ENCODE measurements around the gene IFNG-AS1. TPM values are rescaled to one million over a fixed set of nuclear protein-coding genes. Genes with fewer than 3 reads are reported as not detected.

Gene IFNG-AS1
- total and polyA plus RNA-seq, 3 donors from 2014 or later, result 0.25 TPM; not detected in 2

- no peaks in the 10 kb centered on the region for H3K9me3 ChIP-seq
- H3K36me3 ChIP-seq (ENCODE audit: low read depth, missing control alignments), result no peaks in the 10 kb centered on the region
- intact Hi-C loops (cut with DNase I; ENCODE audit: low total_unique reads), result no loop called here
- H3K4me1 ChIP-seq, result no peaks in the 10 kb centered on the region
- H3K4me3 ChIP-seq, result no peak overlapping the region
- no peak overlapping the region for H3K27ac ChIP-seq
- no peak for DNase-seq
- no peaks in the 10 kb centered on the region for H3K27me3 ChIP-seq
- TF ChIP-seq POLR2A (IDR thresholded peaks at IDR 0.05) (no peak), CTCF (IDR thresholded peaks at IDR 0.05) (no peak)
These were observed 18.2 kb downstream of the IFNG-AS1 start for GRCh38 chr12:68007466-68007865.

GRCh38 chr12:68011206-68011881 lies 22.1 kb downstream of the IFNG-AS1 start:
- no peak for DNase-seq
- WGBS, 2 donors, result 87 to 88% methylated on average over 6 of the region's 6 CpGs
- H3K27ac ChIP-seq, result no peak overlapping the region

GRCh38 chr12:68011882-68012207 lies 22.6 kb downstream of the IFNG-AS1 start:
- no peak overlapping the region for H3K4me3 ChIP-seq
- no peaks in the 10 kb centered on the region for H3K27me3 ChIP-seq
- no peak overlapping the region for H3K27ac ChIP-seq
- DNase-seq, result no peak
- WGBS, 2 donors, result 83 to 89% methylated on average over 2 of the region's 2 CpGs
- no peaks in the 10 kb centered on the region for H3K36me3 ChIP-seq (ENCODE audit: low read depth, missing control alignments)
- intact Hi-C loops (cut with DNase I; ENCODE audit: low total_unique reads), result no loop called here
- no peak for TF ChIP-seq CTCF (IDR thresholded peaks at IDR 0.05)
- TF ChIP-seq POLR2A (IDR thresholded peaks at IDR 0.05), result no peak
- H3K9me3 ChIP-seq, result no peaks in the 10 kb centered on the region
- no peaks in the 10 kb centered on the region for H3K4me1 ChIP-seq

More at GRCh38 chr12:68011206-68011881, 22.1 kb downstream of the IFNG-AS1 start:
- no peaks in the 10 kb centered on the region for H3K4me1 ChIP-seq
- no peak overlapping the region for H3K4me3 ChIP-seq
- no peaks in the 10 kb centered on the region for H3K27me3 ChIP-seq
- TF ChIP-seq CTCF (IDR thresholded peaks at IDR 0.05) (no peak), POLR2A (IDR thresholded peaks at IDR 0.05) (no peak)
- intact Hi-C loops (cut with DNase I; ENCODE audit: low total_unique reads), result no loop called here
- H3K9me3 ChIP-seq, result no peaks in the 10 kb centered on the region
- no peaks in the 10 kb centered on the region for H3K36me3 ChIP-seq (ENCODE audit: low read depth, missing control alignments)

GRCh38 chr12:68012712-68013111 lies 23.5 kb downstream of the IFNG-AS1 start:
- intact Hi-C loops (cut with DNase I; ENCODE audit: low total_unique reads), result no loop called here
- Histone ChIP-seq H3K9me3 (no peaks in the 10 kb centered on the region), H3K27me3 (no peaks in the 10 kb centered on the region), H3K4me1 (no peaks in the 10 kb centered on the region), H3K36me3 (ENCODE audit: low read depth, missing control alignments) (no peaks in the 10 kb centered on the region), H3K27ac (no peak overlapping the region), H3K4me3 (no peak overlapping the region)
- 59 to 73% methylated on average over 2 of the region's 2 CpGs for WGBS, 2 donors
- DNase-seq, result no peak
- no peak for TF ChIP-seq CTCF (IDR thresholded peaks at IDR 0.05)
- TF ChIP-seq POLR2A (IDR thresholded peaks at IDR 0.05), result no peak

GRCh38 chr12:68013181-68013580 lies 23.9 kb downstream of the IFNG-AS1 start:
- Histone ChIP-seq H3K9me3 (no peaks in the 10 kb centered on the region), H3K4me1 (no peaks in the 10 kb centered on the region), H3K27ac (no peak overlapping the region), H3K4me3 (no peak overlapping the region), H3K27me3 (no peaks in the 10 kb centered on the region), H3K36me3 (ENCODE audit: low read depth, missing control alignments) (no peaks in the 10 kb centered on the region)
- 81 to 92% methylated on average over 1 of the region's 1 CpG for WGBS, 2 donors
- no peak for TF ChIP-seq CTCF (IDR thresholded peaks at IDR 0.05)
- no peak for TF ChIP-seq POLR2A (IDR thresholded peaks at IDR 0.05)
- intact Hi-C loops (cut with DNase I; ENCODE audit: low total_unique reads), result no loop called here
- no peak for DNase-seq
